BJ (cell line): ENCODE results near the gene ZNF438. TPM values are rescaled to one million over a fixed set of nuclear protein-coding genes. Genes with fewer than 3 reads are reported as not detected.

Experiments used
- CTCF ChIA-PET: fragments of 350-600 bp; formaldehyde crosslinking; extraction: SDS; loops from one replicate; lab custom pipeline; 2021; ENCODE audit warnings: antibody characterized with exemption, inconsistent platforms; lab: Yijun Ruan, JAX
- POLR2A ChIA-PET: fragments of 300-600 bp; sonication (Branson Sonifier 250); formaldehyde crosslinking; extraction: SDS; loops from one replicate; lab custom pipeline; 2021; ENCODE audit warnings: antibody characterized with exemption; lab: Charles Lee
- DNase-seq: peaks from one replicate; pipeline ENCODE4 v3.0.0-alpha.2; 2011; ENCODE audit warnings: low read depth
- H3K27me3 ChIP-seq: 2 replicates; pipeline ENCODE4 v1.6.0; 2011; ENCODE audit warnings: low read length; ENCODE audit not compliant: control insufficient read depth, insufficient read depth
- H3K36me3 ChIP-seq: 2 replicates; pipeline ENCODE4 v1.5.1; 2011; ENCODE audit warnings: low read length; ENCODE audit not compliant: control insufficient read depth, insufficient read depth
- H3K4me3 ChIP-seq: 2 replicates; pipeline ENCODE4 v1.5.1; 2011; ENCODE audit warnings: low read depth, mild to moderate bottlenecking, control low read depth, low read length
- polyA plus RNA-seq: library from polyadenylated mRNA; depleted of rRNA; stranded (reverse); fragments of >200 nt; gene quantifications from 2 replicates; pipeline ENCODE4 v1.2.3, GENCODE V29; 2011
- TF ChIP-seq, protein P1 (sequence below): IDR thresholded peaks from 2 replicates; pipeline ENCODE4 v1.5.1; 2011; ENCODE audit warnings: low read depth, mild to moderate bottlenecking, control low read depth, inconsistent platforms, low read length, moderate library complexity; ENCODE audit not compliant: insufficient read depth

Gene ZNF438
- polyA plus RNA-seq, 1 experiment, result 3.7 TPM

DNA sequence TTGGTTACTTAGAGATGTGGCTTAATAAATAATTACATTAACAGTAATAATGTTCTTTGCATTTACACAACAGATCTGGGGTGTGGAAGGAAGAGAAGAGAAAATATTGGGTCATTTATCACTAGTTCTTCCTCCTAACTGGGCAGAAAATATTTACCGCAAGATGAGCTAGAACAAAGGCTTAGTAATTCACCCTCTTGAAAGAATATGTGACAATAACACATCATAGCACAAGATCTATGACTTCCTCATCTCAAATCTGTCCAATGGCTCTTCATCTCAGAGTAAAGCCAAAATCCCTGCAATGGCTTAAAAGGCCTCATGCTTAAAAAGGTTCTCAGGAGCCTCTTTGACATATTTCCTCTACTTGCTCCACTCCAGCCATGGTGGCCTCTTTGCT is 178.6 kb downstream of the ZNF438 start:
- ChIA-PET POLR2A (no interaction called here), CTCF (no interaction called here)
- no peak overlapping the region for H3K4me3 ChIP-seq
- H3K27me3 ChIP-seq, result no peaks in the 10 kb centered on the region
- DNase-seq, result no peak
- H3K36me3 ChIP-seq, result no peaks in the 10 kb centered on the region; the same call in 1 of the 2 replicates
- TF ChIP-seq, protein P1, sequence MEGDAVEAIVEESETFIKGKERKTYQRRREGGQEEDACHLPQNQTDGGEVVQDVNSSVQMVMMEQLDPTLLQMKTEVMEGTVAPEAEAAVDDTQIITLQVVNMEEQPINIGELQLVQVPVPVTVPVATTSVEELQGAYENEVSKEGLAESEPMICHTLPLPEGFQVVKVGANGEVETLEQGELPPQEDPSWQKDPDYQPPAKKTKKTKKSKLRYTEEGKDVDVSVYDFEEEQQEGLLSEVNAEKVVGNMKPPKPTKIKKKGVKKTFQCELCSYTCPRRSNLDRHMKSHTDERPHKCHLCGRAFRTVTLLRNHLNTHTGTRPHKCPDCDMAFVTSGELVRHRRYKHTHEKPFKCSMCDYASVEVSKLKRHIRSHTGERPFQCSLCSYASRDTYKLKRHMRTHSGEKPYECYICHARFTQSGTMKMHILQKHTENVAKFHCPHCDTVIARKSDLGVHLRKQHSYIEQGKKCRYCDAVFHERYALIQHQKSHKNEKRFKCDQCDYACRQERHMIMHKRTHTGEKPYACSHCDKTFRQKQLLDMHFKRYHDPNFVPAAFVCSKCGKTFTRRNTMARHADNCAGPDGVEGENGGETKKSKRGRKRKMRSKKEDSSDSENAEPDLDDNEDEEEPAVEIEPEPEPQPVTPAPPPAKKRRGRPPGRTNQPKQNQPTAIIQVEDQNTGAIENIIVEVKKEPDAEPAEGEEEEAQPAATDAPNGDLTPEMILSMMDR, result no peak

DNA sequence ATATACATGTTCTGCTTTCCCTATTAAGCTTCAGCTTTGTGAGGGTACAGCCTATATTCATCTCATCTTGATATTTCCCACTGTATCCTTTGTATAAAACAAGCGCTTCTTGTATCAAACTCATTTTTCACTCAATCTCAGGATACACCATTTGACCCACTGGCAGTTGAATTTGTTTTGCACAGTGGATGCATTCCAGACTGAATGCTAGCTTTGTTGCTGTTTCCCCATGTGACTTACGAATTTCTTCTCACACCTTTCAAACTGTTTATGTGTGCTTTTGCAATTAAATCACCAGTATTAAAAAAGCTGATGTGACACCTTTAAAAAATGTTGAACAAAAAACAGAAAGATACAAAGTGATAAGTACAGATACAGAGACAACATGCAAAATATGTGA is 180.9 kb downstream of the ZNF438 start:
- CTCF ChIA-PET, result interaction anchor here (1.2 kb wide), 1 partner anchor 17 kb away, joined by 3 read pairs; no protein-coding TSS in a partner anchor
- TF ChIP-seq, protein P1, result no peak

GRCh38 chr10:30849231-30850035 is 182.2 kb downstream of the ZNF438 start:
- no peaks in the 10 kb centered on the region for H3K27me3 ChIP-seq
- CTCF ChIA-PET, result no interaction called here
- TF ChIP-seq, protein P1, result no peak
- POLR2A ChIA-PET, result no interaction called here
- no peak overlapping the region for H3K4me3 ChIP-seq
- H3K36me3 ChIP-seq, result no peaks in the 10 kb centered on the region; the same call in 1 of the 2 replicates
- no peak for DNase-seq

More for the DNA sequence above, 180.9 kb downstream of the ZNF438 start:
- POLR2A ChIA-PET, result no interaction called here
- no peak for DNase-seq
- Histone ChIP-seq H3K27me3 (no peaks in the 10 kb centered on the region), H3K36me3 (no peaks in the 10 kb centered on the region; the same call in 1 of the 2 replicates), H3K4me3 (no peak overlapping the region)

GRCh38 chr10:30848396-30849032 is 183.2 kb downstream of the ZNF438 start:
- ChIA-PET CTCF (no interaction called here), POLR2A (no interaction called here)
- Histone ChIP-seq H3K27me3 (no peaks in the 10 kb centered on the region), H3K36me3 (no peaks in the 10 kb centered on the region; the same call in 1 of the 2 replicates), H3K4me3 (no peak overlapping the region)
- DNase-seq, result no peak
- TF ChIP-seq, protein P1, result no peak

GRCh38 chr10:30847642-30848041 is 184.0 kb downstream of the ZNF438 start:
- no peaks in the 10 kb centered on the region for H3K27me3 ChIP-seq
- no peak for DNase-seq
- ChIA-PET POLR2A (no interaction called here), CTCF (interaction anchor here (1.2 kb wide), 1 partner anchor 185 kb away, joined by 4 read pairs; no protein-coding TSS in a partner anchor)
- TF ChIP-seq, protein P1, result no peak
- no peaks in the 10 kb centered on the region; the same call in 1 of the 2 replicates for H3K36me3 ChIP-seq
- no peak overlapping the region for H3K4me3 ChIP-seq
